ENCODE data around the gene PTGER1.

DNA sequence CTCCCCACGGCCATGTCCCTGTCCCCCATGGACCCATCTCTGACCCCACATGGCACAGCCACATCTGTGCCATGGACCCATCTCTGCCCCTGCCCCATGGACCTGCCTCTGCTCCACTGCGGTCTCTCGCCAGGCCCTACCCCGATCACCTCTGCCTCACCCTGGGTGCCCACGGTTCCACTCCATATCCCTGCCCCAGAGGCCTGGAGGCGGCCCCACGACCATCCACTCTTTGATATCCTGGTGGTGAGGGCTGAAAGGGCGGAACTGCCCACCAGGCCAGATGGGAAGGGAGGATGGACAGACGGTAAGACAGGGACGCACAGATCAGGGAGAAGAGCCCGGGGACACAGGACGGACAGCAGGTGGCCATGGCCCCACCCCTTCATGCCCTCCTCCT is 327 bp downstream of the PTGER1 start:
- TF ChIP-seq, protein P1, sequence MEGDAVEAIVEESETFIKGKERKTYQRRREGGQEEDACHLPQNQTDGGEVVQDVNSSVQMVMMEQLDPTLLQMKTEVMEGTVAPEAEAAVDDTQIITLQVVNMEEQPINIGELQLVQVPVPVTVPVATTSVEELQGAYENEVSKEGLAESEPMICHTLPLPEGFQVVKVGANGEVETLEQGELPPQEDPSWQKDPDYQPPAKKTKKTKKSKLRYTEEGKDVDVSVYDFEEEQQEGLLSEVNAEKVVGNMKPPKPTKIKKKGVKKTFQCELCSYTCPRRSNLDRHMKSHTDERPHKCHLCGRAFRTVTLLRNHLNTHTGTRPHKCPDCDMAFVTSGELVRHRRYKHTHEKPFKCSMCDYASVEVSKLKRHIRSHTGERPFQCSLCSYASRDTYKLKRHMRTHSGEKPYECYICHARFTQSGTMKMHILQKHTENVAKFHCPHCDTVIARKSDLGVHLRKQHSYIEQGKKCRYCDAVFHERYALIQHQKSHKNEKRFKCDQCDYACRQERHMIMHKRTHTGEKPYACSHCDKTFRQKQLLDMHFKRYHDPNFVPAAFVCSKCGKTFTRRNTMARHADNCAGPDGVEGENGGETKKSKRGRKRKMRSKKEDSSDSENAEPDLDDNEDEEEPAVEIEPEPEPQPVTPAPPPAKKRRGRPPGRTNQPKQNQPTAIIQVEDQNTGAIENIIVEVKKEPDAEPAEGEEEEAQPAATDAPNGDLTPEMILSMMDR (IDR thresholded peaks at IDR 0.05): no peak
- TF ChIP-seq POLR2A (IDR thresholded peaks at IDR 0.05): no peak
